HG02884 (cell line): ENCODE data around the gene FSD2.

Source experiments
- ATAC-seq: cut with Tn5 transposase; IDR thresholded peaks from one replicate; pipeline ENCODE4 v1.9.1; 2021; ENCODE audit warnings: mild to moderate bottlenecking, moderate library complexity; ENCODE audit not compliant: unreplicated experiment

The FSD2 gene, protein sequence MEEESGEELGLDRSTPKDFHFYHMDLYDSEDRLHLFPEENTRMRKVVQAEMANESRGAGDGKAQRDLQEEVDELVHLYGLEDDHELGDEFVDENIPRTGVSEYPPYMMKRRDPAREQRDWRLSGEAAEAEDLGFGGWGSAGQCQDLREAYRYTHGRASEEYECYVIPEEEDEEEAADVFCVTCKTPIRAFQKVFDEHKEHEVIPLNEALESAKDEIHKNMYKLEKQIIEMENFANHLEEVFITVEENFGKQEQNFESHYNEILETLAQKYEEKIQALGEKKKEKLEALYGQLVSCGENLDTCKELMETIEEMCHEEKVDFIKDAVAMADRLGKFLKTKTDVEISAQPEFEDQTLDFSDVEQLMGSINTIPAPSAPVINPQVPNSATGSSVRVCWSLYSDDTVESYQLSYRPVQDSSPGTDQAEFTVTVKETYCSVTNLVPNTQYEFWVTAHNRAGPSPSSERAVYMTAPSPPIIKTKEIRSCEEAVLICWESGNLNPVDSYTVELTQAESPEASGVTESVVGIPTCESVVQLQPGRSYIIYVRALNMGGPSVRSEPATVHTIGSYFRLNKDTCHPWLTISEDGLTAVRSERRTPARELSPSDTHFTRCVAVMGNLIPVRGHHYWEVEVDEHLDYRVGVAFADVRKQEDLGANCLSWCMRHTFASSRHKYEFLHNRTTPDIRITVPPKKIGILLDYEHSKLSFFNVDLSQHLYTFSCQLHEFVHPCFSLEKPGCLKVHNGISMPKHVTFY

DNA sequence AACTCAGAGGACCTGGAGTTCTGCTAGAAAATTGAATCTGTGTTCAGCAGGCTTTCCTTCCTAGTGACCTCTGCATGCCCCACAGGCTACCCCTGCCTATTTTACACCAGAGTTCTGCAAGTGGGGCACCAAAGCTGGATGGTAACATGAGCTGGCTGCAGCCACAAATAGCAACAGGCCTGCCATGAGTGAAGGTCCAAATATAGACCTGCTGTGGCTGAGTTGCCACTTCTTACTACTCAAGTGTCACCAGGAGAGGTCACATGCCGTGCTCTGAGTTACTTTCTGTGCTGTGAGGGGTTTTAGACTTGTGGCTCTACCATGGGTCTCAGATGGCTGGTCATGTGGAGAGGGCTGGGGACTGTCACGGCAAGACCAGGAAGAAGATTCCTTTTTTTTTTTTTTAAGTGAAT is at the start of gene FSD2:
Gene FSD2 (minus strand): TSS at position 76 of the 413 bp plus-strand sequence. CDS start 18,679 bp downstream, outside the sequence.
- ATAC-seq = peak; percentile 46

DNA sequence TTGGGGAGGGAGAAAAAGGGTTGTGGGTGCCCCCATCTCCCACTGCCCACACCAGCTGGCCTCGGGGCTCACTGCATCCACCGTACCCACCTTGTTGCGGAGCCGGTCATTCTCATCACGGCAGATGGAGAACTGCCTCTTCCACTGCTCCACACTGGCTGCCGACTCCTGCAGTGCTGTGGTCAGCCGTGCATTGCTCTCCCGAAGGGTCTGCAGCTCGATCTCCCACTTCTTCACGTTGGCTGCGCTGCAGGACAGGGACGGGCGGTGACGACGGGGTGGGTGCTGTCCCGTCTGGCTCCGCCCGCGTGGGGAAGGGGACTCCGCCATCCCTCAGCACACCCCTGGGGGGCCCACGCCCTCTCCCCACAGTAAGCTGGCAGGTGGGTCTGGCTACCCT is 48.7 kb upstream of the FSD2 start:
- ATAC-seq = no peak

DNA sequence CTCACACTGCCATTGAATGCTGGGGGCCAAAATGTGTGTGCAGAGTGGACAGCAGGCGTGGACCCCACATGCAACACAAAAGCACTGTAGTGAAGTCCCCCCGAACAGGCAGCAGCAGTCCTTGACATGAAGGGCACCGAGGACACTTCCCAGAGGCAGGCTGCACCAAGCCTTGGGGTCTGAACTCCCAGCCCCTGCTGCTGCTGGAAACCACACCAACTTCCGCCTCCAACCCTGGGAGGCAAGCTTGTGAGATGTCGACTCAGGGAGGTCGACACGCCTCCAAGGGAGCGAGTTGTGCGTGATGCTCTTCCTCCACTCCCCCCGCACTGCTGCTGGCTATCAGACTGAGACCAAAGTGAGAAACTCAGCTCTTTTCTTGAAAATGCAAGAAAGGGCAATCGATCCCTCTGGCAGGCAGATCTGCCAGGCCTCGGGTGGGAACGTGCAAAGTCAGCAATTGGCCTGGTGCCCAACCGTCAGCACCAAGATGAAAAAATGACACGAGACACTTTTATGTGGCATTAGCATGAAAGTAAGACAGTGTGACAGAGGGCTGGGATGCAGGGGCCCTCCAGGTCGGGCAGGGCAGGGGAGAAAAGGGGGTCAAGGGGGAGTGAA is 47.2 kb upstream of the FSD2 start:
- no peak for ATAC-seq

DNA sequence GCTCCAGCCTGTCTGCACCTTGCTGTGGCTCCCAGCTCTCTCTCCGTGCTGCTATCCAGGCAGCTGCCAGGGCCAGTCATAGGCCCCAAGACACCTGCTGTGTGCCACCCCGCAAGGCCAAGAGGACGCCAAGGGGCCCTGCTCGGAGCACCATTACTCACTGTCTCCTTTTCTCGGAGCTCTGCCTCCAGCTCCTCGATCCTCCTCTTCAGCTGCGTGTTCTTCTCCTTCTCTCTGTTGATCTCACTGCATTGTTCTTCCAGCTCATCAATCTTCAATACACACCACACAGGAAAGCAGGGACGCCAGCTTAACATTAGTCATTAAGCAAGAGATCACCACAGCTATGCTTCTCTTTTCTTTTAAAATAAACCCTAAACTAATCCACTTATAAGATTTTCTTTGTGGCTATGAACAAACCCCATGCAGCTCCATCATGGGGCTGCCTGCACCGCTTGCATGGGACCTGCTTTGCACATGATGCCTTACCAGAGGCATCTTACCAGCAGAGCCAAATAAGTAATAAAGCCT is 46.2 kb upstream of the FSD2 start:
- ATAC-seq = no peak

DNA sequence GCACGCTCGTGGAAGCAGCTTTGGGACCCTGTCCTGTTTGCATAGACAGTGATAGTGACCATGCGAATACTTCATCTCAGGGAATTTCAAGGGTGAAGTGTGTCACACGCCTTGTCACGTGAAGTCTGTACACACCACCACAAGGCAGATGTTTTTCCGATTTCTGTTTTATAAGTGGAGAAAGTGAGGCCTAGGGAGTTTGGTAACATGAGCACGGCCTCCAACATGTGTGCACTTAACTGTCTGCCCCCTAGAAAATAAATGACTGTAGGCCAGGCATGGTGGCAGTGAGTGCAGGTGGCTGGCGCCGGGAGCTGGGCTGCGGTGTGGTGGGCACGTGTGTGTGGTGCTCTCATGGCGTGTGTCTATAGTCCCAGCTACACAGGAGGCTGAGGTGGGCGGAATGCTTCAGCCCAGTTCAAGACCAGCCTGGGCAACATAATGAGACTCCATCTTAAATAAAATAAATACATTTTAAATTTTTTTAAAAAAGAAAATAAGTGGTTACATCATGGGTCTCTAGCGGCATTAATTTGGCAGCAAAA is 45.5 kb upstream of the FSD2 start:
- ATAC-seq = no peak

DNA sequence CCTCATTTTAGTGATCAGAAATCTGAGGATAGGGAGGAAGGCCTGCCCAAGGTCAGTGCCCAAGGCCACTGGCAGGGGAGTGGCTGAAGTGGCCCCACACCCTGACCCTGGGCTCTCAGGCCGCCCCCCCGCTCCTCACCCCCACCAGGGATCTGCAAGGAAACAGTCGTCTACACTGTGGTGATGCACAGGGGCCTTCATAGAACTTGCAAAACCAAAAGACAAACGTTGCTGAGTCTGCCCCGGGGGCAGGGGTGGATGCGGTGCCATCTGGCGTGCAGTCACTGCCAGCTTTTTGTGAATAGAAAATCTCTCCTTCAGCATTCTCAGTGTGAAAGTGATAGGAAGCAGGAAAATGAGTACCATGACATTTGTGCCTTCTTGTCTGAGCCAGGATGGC is 44.9 kb upstream of the FSD2 start:
- no peak for ATAC-seq

DNA sequence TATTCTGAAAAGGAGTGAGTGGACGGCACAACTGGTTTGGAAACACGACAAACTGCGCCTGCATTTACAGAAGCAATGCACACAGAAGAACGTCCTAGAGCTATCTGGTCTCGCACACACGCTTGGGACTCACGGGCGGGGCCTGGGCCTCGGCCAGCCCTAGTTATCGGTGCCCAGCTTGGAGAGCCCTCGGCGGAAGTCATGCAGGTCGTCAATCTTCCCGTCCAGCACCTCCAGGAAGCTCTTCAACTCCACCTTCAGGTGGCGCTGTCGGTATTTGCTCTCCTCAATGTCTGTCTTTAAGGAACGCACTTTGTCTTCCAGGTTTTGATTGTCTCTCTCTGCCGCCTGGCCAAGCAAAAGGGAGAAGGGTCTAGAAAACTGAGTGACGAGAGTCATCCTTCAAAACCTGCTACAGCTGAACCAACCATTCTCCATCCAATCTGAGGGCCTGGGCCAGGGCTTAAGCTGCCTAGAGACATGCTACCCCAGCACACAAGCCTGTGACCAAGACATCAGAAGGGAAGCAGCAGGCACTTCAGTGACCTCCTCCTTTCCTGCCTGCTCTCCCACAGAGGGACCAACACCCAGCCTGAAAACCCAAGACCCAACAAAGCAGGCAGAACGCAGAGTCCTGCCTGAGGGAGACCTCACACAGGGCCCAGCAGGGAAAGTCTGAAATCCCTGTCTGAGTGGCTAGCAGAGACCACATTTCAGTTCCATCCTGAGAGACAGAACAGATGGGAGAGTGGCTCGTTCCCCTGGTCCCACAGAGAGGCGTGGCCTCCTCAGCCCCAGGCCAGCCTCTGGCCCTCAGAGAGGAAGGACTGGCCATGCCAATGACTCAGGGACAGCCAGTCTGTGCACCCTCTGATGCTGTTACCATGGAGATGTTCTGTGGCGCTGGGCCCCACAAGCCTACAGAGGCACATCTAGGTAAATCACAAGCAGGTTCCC is 44.0 kb upstream of the FSD2 start:
- ATAC-seq = no peak

DNA sequence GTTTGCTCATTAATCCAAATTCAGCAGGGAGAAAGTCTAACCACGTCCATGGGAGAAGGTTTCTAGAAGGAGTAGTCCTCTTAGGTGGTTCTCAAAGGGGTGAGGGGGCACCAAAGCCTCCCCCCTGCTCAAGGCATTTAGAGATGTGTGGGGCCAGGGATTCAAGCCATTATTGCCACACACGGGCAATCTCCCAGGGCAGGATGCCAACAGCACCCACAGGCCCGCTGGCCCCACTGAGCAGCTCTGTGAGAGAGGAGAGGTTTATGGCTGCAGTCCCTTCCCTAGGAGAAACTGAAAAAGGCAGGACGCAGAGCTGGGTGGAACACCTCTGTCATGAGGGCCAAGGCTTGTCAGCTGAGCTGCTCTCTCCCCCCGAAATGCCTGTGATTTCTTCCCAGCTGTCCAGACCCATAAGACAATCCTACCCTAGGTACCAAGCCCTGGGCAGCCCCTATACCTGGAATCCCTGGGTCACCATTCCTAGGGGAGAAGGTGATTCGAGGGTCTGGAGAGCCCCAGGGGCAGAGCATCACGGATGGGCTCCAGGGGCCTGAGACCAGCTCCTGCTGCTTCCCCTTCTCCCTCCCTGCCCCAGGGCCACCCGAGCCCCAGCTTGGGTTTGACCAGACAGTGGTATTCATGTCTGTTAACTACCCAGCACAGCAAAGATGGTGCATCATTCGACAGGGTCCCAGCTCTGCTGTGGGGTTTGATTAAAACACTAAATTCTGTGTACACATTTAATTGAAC is 42.5 kb upstream of the FSD2 start:
- ATAC-seq = no peak

DNA sequence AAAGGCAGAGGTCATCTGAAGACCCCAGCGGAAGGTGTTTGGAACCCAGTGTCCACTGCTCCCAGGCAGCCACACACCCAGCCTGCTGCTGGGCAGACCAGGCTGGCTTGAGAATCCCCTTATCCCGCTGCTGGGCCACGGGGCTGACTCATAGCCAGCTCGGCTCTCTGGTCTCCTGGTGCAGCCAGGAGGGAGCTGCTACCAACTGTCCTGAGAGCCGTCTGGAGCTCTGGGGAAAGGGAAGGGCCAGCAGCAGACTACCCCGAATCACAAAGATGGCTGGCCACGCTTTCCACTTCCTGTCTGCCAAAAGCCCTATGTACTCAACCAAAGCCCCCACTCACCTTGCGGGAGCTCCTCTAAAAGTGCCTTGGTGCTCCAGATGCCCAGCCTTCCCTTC is 41.8 kb upstream of the FSD2 start:
- no peak for ATAC-seq

DNA sequence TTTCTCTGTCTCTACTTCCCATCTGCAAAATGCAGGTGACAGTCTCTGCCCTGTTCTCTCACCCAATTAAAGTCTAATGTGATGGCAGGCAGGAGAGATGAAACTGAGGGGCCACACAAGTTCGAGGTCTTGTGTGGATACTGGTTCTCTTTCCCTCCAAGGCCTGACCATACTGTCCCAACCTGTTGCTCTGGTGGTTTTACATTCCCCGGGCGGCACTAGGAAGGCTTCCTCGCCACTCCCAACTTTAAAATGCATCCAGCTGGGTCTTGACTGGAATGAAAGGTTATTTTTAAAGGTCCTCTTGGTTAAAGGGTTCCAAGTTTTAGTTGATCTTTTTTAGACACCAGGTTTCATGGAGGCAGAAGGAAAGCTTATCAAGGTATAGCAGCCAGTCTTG is 40.8 kb upstream of the FSD2 start:
- no peak for ATAC-seq

DNA sequence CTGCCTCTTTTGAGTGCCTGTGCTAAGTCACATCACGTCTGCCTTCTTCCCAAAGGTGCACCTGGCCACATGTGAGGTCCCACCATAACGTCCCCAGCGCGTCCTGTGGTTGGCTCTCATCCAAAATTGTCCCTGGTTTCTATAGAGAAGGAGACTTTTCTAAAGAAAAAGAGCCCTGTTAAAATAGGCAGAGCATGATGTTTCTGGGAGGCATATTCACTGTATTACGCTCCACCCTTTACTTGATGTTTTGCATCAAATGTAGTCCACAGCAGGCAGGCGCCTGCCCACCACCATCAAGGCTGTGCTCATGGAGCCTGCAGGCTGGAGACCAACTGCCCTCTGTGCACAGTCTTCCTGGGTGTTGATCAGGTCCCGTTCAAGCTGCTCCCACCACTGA is 39.8 kb upstream of the FSD2 start:
- ATAC-seq = no peak

DNA sequence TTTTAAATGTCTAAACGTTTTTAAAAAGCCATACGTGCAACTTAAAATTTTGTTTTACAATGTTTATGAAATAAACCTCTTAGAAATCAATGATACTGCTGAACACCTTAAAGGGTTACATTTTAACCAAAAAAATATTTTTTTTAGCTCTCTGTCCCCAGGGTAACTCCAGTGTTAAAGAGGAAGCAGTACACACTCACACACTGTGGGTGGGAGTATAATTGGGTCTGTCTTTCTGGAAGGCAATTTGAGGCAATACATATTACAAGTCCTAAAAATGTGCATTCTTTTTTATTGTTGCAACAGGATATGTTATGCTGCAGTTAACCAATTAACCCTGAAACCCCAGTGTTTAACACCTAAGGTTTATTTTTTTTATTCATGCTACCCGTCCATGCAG is 37.7 kb upstream of the FSD2 start:
- ATAC-seq = no peak

DNA sequence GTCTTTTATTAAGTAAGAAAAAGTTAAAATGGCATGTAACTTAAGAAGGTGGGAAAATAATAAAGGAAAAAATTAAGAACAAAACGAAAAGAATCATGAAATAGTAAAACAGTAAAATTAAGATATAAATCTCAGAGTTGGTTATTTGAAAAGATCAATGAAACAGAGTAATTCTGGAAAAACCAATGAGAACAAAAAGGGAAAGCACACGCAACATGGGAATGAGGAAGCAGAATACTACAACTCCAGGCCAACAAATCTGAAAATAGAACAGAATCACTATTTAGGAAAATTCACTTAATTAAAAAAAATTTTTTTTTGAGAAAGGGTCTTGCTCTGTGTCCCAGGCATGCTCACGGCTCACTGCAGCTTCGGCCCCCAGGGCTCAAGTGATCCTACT is 34.3 kb upstream of the FSD2 start:
- ATAC-seq = no peak

DNA sequence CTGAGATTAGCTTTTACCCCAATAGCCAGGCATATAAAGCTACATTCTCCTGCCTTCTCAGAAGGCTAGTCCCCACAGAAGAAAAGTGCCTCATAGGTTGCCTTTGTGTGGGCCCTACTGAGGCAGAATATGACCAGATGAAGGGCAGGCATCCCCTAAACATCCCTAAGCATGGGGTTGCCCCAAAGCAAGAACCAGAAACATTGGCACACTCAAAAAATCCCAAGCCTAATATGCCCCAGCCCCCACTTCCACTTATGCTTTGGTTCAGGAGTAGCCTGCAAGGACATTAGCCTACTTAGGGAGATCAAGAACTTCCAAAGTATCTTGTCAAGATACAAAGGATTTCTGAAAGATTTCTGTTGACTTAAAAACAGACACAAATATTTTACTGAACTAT is 33.3 kb upstream of the FSD2 start:
- no peak for ATAC-seq

DNA sequence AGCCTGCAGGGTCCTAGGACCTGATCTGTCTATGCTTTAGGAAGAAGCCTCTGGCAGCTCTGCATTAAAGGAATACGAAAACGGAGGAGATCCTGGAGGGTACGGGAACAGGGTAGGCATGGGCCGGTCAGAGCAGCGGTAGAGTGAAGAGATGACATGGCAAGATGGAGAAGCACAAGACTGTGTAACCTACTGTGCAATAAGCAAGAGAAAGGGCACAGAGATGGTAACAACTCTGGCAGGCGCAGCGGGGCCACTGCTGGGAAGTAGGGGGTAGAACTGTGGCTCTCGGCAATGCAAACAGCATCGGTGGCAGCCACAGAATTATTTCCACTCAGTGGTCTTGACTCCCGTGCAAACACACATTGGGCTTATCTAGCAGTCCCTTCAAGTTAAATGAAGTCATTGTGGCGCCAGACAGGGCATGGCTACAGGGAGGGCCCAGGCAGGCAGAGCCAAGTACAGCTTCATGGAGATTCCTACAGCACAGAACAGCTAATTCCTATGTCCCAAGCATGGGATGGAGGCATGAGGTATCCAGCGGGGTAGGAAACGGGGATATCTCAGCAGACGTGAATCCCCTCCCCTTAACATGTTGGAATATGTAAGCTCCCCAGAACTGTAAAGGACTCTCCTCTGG is 32.3 kb upstream of the FSD2 start:
- no peak for ATAC-seq

DNA sequence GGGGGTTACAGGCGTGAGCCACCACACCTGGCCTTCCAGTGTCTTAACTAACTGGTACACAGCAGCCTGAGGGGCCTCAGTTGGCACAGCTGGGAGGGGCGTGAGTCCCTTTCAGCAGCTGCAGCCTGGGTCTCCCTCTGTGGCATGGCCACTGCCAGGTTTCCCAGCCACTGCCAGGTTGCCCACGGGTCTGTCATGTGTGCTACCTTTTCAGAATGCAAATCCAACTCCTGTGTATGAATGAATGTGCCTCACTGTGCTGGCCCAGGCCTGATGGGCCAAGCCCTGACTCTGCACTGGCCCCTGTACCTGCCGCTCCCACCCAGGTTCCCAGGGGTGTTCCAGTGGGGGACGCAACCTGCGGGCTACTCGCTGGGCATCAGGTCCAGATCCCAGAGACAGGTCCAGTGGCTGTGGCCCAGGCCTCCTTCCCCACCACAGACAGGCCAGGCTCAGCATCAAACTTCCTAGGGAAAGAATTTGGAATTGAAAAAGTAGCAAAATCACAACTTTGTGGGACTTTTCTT is 29.6 kb upstream of the FSD2 start:
- ATAC-seq = no peak

DNA sequence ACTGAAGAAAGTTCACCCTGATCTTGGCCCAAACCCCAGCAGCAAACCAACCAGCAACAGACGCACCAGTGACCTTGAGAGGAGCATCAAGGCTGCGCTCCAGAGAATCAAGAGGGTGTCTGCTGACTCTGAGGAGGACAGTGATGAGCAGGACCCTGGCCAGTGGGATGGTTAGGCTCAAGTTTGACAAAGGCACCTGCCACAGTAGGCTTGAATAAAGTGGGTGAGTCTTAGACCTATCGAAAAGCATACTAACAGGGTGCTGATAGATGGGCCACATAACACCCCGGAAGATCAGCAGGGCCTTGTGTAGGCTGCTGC is 27.5 kb upstream of the FSD2 start:
- ATAC-seq = no peak

DNA sequence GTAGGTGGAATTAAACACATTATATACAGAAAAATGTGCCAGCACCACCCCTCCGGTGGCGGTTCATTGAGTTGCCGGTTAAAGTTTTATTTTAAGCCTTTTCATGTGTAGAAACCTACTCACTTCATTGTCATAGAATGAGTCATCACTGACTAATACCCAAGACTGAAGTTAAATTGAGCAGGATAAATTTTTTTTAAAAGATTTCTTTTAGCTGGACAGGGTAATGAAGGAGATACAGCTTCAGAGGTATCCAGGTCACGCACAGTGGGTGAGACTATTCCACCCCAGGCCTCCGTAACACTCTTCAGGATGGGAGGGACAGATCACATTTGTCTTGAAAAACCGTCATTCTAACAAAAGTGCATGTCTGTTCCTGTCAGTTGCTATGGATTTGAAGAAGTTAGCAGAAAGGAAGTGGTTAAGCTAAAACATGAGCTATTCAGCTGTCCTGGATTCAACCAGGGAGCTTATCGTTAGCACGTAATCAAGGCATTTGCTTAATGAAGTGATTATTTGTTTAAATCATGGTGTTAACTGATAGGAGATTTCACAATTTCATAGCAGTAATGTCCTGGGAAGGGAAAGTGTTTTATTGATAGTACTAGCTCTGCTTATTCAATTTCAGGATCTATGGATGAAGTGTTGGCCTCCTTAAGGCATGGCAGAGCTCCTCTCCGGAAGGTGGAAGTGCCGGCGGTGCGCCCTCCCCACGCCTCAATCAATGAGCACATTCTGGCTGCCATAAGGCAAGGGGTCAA is 26.9 kb upstream of the FSD2 start:
- peak; percentile 78 for ATAC-seq
